Erythroblast (primary cell): Measurements from ENCODE around the gene TEX14.

Source experiments
- GATA1 ChIP-seq: IDR thresholded peaks from 2 replicates; pipeline ENCODE4 v1.6.1; 2011; ENCODE audit warnings: low read depth, mild to moderate bottlenecking, control low read depth, low read length, moderate library complexity
- POLR2A ChIP-seq: IDR thresholded peaks from 2 replicates; pipeline ENCODE4 v1.6.1; 2011; ENCODE audit warnings: mild to moderate bottlenecking, low read length

- no peak for TF ChIP-seq POLR2A
- no peak for TF ChIP-seq GATA1
Observed at GRCh38 chr17:58597371-58597770, 94.5 kb downstream of the TEX14 start.
